HG03432 (cell line): Measurements from ENCODE around the gene VTI1A.

ENCODE experiments used
- ATAC-seq: cut with Tn5 transposase; IDR thresholded peaks from one replicate; pipeline ENCODE4 v1.9.1; 2021; ENCODE audit warnings: mild to moderate bottlenecking, moderate library complexity; ENCODE audit not compliant: unreplicated experiment

Gene VTI1A

DNA sequence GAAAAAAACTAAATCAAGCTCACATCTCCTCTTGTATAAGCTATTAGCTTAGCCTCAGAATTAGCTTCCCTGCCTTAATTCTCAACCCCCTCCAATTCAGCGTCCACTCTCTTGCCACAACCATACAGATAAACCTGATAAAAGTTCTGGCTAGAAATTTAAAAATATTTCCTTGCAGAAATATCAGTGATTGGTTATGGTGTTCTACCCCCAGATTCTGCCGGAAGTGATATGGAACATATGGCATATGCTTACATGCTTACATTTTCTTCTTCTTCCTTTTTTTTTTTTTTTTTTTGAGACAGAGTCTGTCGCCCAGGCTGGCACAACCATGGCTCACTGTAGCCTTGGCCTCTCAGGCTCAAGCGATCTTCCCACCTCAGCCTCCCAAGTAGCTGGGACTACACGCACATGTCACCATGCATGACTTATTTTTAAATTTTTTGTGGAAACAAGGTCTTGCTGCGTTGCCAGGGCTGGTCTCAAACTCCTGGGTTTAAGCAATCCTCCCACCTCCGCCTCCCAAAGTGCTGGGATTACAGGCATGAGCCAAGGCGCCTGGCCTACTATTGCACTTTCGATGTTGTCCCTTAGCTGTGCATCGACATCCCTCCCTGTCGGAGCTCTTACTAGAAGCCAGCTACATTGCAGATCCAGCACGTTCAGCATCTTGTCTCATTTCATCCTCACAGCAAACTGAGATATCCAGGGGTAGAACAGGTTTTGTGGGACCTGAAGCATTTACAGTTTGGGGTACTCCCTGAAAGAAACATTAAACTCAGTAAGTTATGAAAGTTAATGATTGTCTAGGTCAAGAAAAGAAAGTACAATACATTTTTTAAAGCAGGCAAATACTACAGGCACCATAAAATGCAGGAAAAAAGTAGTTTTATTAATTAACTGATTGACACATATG is 297.4 kb downstream of the VTI1A start:
- ATAC-seq, result no peak

DNA sequence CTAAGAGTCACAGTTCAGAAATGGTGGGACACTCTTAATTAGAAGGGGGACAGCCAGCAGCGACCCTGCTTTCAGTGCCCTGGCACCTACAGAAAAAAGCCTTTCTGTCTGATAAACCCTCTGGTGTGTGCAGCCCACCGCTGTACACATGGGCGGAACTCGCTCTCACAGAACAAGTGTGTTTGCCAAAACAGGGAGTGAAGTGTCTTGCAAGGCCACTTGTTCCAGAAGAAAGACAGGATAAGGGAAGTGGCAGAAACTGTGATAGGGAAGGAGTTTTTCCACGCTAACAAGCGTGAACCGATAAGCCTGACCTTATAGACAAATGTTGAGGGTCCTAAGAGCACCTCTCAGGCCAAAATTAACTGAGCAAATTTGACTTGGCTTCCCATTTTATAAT is 299.3 kb downstream of the VTI1A start:
- ATAC-seq, result no peak

DNA sequence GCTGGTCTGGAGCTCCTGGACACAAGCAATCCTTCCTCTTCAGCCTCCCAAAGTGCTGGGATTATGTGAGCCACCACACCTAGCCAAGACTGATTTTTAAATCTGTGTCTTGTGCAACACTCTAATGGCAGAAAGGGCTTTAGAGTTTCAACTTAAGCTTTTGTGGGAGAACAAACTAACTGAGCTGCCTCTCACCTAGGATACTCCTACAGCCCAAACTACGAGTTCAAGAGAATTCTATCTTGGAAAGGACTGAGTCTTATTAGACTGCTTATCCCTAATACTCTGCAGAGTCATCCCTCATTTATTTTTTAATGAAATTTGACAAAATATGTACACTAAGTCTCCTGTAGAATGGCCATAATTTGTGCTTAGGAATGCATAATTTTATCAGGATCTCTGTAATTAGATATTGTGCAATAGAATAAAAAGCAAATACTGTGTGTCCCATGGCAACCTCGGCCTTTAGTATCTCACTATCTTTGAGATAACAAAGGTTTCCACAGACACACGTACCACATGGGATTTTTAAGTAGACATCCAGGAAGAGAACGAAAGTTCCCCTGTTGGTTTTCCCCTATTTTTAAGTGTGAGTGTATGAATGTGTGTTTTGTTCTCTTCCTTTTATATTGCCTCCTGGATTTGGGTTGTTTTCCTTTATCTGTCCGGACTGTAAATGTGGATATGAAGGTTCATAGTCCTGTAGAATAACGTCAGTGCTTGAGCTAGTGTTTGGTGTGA is 303.6 kb downstream of the VTI1A start:
- ATAC-seq, result no peak

DNA sequence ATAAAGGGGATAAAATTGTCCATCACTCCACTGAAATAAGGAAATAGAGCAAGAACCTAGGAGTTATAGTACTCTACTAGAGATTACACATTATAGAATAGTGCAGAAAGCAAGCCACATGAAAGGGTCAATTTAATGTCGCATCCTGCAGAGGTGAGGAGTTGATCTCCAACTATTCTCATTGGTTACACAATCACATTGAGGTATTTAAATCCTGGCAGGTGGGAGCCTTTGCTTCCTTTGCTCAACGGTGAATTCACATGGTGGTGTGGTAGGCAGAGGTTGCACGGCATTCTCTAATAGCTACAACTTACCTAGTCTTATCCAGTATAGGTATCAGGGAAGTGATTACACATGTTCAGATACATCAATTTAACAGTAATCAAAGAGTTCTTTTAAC is 304.6 kb downstream of the VTI1A start:
- no peak for ATAC-seq

DNA sequence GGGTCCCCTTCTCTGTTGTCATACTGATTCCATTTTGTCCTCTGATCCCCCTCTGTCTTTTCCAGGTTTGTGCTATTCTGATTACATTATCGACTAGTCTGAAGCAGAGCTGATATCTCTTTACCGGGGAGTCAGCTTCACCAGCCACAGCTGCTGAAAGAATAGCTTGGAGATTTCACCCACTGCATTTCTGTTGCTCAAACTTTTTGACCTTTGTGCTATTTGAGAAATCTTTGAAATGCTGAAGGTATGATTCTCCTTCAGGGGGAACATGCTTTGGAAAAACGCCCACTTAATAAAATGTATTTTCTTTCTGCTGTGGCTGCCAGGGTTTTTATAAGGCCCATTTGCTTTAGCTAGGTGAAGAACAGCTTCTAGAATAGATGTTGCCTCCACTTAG is 305.3 kb downstream of the VTI1A start:
- no peak for ATAC-seq

DNA sequence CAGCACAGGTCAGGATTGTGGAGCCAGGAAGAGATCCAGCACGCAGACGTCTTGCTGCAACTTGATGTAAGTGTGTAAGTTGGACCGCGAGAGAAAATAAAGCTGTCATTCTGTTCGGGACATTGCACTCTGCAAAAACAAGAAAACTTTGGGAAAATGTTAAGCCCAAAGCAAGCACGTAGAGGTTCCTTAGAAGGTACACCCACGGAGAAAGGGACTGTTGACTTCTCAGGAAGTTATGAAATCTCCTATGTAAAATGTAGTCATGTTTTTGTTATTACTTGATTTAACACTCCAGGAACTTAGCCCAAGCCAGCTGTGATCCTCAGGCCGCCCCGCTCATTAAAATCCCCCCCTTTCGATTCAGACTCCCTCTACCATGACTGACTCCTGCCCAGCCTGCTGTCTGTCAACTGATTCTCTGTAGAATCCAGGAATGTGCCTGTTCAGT is 307.0 kb downstream of the VTI1A start:
- no peak for ATAC-seq

DNA sequence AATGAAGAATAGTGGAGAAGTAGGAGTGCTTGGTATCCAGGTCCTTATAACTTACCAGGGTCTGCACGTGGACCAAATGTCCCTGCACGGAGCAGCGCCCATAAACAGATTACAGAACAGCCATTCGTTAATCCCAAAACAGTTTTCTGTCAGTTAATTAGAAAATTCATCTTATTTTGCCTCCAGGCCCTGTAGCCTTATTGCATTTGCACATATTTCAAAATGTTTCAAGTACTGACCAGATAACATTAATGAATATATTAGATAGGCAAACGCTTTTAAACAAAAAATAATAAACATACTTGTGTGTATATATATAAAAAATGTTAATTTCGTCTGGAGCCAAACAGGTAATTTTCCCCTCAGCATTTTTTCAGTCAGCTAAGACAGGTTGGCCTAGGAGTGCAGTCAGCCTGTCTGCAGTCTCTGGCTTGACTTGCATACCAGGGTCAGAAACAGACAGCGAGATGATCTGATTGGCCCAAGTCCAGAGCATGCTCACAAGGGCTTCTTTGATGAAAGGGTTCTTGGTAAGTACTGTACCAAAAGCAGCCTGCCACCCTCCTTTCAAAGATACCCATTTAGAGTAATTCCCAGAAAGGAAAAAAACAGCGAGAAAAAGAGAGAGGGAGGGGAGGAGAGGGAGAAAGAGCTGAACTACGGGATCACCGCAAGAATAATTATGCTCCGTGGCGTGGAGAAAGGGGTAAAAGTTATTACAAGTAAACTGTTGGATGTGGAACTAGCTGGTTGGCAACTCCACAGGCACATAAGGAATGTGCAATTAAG is 308.6 kb downstream of the VTI1A start:
- no peak for ATAC-seq

DNA sequence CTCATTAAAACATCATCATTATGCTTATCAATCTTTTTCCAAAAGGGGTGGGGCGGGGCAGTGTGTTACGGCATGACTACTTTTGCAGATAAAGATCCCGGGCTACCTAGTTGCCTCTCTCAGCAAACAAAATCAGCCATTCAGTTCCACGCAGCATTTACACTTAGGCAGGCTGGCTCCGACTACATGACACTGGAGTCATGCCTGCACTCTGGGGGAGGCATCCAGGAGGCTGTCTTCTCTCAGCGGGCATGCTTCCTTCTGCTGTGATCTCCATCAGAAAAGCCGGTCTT is 309.2 kb downstream of the VTI1A start:
- ATAC-seq, result no peak

DNA sequence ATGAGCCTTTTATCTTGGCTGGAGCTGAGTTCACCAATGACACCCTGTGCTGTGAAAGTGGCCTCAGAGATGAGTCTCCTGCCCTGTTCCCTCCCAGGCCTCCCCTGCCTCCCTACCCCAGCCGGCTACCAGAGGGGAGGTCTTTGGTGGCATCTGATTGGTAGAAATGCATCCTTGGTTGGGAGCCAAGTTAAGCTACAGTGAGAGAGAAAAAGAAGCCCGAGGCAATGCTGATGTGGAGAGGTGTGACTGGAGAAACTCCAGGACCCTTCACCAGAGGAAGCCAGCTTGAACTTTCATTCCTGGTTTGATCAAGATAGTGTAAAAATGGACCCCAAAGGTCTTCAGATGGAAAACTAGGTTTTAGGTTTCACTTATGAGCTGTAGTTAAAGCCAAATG is 311.9 kb downstream of the VTI1A start:
- no peak for ATAC-seq

DNA sequence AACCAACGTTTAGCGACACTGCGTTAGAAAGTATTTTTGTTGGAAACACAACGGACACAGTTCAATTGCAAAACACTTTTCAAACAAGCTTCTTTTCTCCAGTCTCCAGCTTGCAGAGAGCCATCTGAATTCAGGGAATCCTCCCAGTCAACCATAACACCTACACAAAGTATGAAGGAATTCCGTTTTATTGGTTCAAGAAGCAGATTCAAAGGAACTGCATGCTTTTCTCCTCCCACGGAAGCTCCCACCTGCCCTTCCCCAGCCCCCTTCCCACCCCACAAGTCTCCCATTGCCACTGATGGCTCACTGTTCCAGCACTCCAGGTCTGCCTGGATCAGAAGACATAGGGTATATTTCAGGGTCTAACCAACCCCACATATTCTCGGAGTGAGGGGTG is 312.5 kb downstream of the VTI1A start:
- ATAC-seq, result no peak

DNA sequence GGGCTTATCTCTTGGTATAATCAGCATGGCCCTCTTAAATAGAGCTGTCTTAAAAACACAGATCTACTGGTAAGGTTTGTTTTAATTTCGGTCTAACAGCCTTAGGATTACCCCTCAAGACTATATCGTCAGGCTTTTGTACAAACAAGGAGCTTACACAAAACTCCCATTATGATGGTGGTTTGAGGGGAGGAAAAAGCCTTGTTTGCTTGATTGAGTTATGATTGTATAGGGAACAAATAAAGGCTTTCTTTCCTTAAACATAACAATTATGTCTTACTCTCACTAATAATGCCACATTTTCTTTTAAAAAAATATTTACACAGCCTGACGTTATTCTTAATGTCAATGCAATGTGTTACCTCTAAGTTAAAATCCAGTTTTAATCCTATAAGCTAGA is 314.2 kb downstream of the VTI1A start:
- ATAC-seq, result no peak

DNA sequence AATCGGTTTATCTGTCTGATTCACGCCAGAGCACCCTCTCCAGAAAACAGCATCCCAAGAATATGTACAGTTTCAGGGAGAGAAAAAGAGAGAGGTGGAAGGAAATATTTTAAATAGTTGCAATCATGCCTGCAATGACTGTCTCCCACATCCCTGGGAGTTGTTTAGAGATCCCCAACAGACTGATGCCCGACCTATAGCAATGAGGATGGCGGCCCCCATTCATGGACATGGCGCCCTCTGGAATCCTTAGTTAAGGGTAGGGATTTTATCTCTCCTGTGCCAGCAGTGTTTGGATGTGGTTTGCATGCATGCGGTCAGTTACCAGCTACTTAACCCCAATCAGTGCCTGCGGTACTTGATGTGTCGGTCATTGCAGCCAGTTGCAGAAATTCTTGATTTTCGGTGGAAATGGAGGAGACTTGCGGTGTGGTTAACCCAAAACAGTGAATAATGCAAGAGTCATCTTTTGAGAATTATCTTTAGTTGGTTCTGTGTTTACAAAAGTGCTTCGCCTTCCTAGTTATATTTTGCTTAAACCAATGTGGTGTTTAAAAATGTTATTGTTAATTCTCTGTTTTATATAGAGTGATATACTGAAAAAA is 317.0 kb downstream of the VTI1A start:
- no peak for ATAC-seq

DNA sequence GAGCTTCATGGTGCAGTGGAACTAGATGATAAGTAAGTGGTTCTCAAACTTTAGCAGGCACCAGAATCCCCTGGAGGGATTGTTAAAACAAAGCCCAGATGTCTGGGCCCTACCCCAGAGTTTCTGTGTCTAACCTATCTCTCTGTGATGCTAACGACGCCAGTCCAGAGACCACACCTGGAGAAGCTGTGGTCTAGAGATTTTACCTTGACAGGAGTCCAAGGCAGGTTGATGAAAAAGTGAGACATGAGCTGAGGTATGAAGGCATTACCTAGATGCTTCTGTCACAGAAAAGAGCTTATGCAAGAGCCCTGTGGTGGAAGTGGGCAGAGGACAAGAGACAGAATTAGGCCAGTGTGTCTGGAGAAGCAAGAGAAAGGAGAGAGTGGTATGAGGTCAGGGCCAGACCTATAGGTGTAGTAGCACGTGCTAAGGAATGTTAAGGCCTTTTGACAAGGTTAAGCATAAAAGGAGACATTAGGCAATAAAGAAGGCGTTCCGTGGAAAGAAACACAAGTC is 318.8 kb downstream of the VTI1A start:
- no peak for ATAC-seq

DNA sequence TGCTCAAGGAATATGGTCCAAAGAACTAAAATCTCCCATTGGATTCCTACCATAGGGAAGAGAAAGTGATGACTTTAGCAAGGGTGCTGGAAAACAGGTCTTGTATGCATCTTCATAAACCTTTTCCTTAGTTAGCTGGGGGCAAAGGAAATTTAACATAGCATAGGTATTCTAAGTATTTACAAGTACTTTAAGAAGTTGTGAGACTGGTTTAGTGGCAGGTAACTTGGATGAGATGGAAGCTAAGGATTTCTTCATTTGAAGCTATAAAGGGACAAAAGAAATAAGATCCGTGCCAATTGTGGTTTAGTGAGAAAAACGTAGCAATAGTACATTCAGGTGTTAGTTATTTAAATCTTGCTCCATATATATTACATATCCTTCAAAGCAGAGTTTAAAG is 319.6 kb downstream of the VTI1A start:
- ATAC-seq, result no peak

DNA sequence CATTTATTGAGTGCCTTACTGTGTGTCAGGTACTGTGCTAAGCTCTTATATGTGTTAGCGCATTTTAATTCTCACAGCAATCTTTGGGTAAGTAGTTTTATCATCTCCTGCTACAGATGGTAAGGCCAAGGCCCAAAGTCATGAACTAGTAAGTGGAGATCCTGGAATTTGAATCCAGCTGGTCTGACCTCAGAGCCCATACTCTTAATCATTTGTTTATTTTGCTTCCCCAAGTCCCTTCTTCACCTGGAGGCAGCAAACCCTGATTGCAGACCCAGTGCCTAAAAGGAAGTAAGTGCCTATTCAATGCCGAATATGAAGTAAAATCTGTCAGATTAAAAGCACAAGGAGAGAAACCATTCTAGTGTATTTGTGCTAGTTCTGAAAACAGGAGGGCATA is 320.1 kb downstream of the VTI1A start:
- no peak for ATAC-seq

DNA sequence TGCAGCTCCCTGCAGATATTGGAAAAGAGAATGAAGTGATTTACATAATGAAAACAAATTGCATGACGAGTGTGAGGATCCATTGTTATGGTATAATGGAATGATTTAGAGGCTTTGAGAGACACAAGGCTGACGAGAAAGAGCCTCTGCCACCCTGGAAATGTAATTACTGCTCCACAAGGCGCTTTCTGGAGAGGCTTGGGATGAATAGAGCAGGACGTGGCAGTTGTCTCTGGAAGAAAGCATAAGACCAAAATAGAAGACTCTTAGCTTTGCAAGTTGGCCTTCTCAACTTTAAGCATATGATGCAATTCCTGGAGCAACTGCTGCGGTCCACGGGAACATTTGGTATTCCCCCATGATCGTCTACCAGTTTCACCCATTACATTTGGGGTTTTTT is 321.1 kb downstream of the VTI1A start:
- ATAC-seq, result no peak

DNA sequence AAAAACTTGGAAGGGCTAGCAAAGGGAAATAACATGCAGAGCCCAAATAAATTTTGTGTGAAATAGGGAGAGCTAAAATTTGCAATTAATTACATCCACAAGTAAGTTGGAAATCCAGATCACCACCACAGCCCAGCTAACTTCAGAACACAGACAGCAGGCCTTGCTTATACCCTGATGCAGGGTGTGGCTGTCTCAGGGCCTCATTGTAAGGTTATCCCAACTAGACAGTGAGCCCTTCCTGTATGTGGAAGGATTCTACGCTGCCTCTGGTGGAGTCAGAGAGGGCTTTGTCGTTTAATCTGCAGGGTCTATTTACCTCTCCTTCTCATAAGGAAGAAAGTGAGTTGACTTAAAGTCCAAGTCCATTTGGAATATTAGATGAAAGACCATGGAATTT is 322.1 kb downstream of the VTI1A start:
- no peak for ATAC-seq

DNA sequence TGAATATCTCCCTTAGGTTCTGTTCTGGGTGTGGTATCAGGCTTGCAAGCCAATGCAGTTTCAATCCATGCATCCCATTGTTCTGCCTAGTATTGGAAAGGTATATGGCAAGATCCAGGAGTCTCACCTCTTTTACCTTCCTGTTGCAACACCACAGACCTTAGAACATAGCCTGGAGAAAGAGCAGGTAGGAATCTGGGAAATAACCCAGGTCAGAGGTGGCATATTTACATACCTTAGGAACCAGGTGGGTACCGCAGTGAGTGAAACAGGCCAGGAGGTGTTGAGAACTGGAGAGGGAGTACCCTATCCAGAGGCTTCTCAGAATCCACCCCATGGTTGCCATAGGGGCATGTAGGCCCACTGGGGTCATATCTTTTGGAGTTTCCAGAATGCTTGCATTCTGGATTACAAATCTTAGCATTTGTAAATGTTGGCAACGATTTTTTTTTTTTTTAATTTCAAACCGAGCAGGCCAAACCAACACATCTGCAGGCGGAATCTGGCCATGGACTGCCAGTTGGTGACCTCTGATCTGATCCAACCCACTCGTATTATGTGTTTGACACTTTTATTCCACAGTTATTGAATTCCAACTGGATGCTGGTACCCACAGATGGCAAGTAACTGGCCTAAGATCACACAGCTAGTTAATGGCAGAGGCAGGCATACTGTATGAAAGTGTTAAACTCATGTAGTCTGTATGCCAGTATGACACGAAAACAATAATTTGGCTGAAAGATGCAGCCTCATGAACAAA is 322.8 kb downstream of the VTI1A start:
- ATAC-seq, result no peak

DNA sequence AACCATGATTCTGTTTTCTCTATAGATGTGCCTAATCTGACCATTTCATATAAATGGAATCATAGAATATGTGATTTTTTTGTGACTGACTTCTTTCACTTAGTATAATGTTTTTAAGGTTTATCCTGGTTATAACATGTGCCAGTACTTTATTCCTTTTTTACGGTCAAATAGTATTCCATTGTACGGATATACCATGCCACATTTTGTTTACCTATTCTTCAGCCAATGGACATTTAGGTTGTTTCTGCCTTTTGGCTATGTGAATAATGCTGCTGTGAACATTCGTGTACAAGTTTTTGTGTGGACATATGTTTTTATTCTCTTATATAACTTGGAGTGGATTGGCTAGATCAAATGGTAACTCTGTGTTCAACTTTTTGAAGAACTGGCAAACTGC is 324.7 kb downstream of the VTI1A start:
- ATAC-seq, result no peak

DNA sequence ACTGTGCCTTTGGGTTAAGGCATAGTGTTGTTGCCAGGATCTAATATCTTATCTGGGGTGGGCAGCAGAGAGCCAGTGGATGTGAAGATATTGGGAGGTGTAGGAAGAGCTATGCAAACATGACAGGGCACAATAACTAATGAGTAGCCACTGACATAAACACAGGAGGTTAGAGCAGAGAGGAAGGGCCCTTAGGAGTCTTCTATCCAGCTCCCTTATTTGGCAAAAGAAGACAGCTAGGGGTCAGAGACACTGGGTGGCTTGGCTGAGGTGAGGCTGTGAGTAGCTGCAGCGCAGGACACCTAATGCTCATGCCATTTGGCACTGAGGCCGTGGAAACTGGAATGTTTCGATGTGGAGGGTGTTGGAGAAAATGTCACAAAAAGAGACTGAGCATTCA is 326.8 kb downstream of the VTI1A start:
- no peak for ATAC-seq
